HL-60 (cell line): ENCODE measurements around the gene MEG3.

Experiments
- DNase-seq, 2 experiments: peaks; one replicate each; pipeline ENCODE4 v3.0.0-alpha.2; 2010 to 2020; ENCODE audit warnings: low read depth in 1 of 2, low spot score in 1 of 2
- H3K27ac ChIP-seq: fragments of 250-450 bp; sonication (Bioruptor Pico); replicated peaks from 2 replicates; pipeline ENCODE4 v1.5.1; 2020; ENCODE audit warnings: mild to moderate bottlenecking, moderate library complexity
- H3K27me3 ChIP-seq: fragments of 250-450 bp; sonication (Bioruptor Pico); 2 replicates; pipeline ENCODE4 v1.5.1; 2021; ENCODE audit warnings: mild to moderate bottlenecking, moderate library complexity; ENCODE audit not compliant: insufficient read depth, poor library complexity, severe bottlenecking
- H3K4me3 ChIP-seq: replicated peaks from 2 replicates; pipeline ENCODE4 v1.5.1; 2011; ENCODE audit warnings: mild to moderate bottlenecking, control low read depth, low read length; ENCODE audit not compliant: insufficient read depth
- CTCF ChIP-seq: IDR thresholded peaks from one replicate; pipeline ENCODE4 v1.5.1; 2011; ENCODE audit warnings: low read length, control low read depth, inconsistent platforms; ENCODE audit not compliant: insufficient read depth
- GABPA ChIP-seq: IDR thresholded peaks from 2 replicates; pipeline ENCODE4 v1.6.1; 2012; ENCODE audit warnings: low read depth
- POLR2AphosphoS5 ChIP-seq: IDR thresholded peaks from 2 replicates; pipeline ENCODE4 v1.6.1; 2012; ENCODE audit warnings: low read depth
- REST ChIP-seq: IDR thresholded peaks from 2 replicates; pipeline ENCODE4 v1.6.1; 2012; ENCODE audit warnings: low read depth; ENCODE audit not compliant: insufficient replicate concordance
- SPI1 ChIP-seq: IDR thresholded peaks from 2 replicates; pipeline ENCODE4 v1.6.1; 2012; ENCODE audit warnings: low read depth, mild to moderate bottlenecking, borderline replicate concordance

Gene MEG3

GRCh38 chr14:100779691-100780080 lies 46.2 kb upstream of the MEG3 start:
- H3K27ac ChIP-seq: no peak overlapping the region
- H3K4me3 ChIP-seq: no peak overlapping the region
- no peak for DNase-seq
- no peaks in the 10 kb centered on the region for H3K27me3 ChIP-seq
- TF ChIP-seq POLR2AphosphoS5 (no peak), GABPA (no peak), CTCF (no peak), SPI1 (no peak), REST (no peak)

GRCh38 chr14:100780246-100780645 lies 45.7 kb upstream of the MEG3 start:
- no peak for DNase-seq
- H3K27ac ChIP-seq: no peak overlapping the region
- no peaks in the 10 kb centered on the region for H3K27me3 ChIP-seq
- no peak for TF ChIP-seq GABPA
- no peak for TF ChIP-seq SPI1
- TF ChIP-seq CTCF: no peak
- no peak for TF ChIP-seq POLR2AphosphoS5
- no peak for TF ChIP-seq REST
- no peak overlapping the region for H3K4me3 ChIP-seq

GRCh38 chr14:100780646-100781355 lies 45.1 kb upstream of the MEG3 start:
- no peaks in the 10 kb centered on the region for H3K27me3 ChIP-seq
- H3K4me3 ChIP-seq: no peak overlapping the region
- no peak for DNase-seq
- H3K27ac ChIP-seq: no peak overlapping the region
- no peak for TF ChIP-seq REST
- no peak for TF ChIP-seq SPI1
- no peak for TF ChIP-seq POLR2AphosphoS5
- TF ChIP-seq GABPA: no peak
- no peak for TF ChIP-seq CTCF
